Astrocyte of the spinal cord (primary cell): ENCODE measurements around the gene RTN4.
A peak's percentile ranks its signal among the peaks of the same experiment; 100 is the strongest.

Experiments
- DNase-seq: peaks from one replicate; pipeline ENCODE4 v3.0.0; 2011; ENCODE audit warnings: low read depth, low spot score
- H3K4me3 ChIP-seq: 2 replicates; pipeline ENCODE4 v1.5.1; 2011; ENCODE audit warnings: low read depth, mild to moderate bottlenecking, low read length, moderate library complexity
- CTCF ChIP-seq: IDR thresholded peaks from 2 replicates; pipeline ENCODE4 v1.5.1; 2012; ENCODE audit warnings: low read depth, mild to moderate bottlenecking, low read length, inconsistent platforms
- in situ Hi-C: cut with HindIII; loops from 2 replicates; pipeline ENCODE4 v1.10.0; 2017; ENCODE audit warnings: low sequenced_read_pairs

RTN4 gene

DNA sequence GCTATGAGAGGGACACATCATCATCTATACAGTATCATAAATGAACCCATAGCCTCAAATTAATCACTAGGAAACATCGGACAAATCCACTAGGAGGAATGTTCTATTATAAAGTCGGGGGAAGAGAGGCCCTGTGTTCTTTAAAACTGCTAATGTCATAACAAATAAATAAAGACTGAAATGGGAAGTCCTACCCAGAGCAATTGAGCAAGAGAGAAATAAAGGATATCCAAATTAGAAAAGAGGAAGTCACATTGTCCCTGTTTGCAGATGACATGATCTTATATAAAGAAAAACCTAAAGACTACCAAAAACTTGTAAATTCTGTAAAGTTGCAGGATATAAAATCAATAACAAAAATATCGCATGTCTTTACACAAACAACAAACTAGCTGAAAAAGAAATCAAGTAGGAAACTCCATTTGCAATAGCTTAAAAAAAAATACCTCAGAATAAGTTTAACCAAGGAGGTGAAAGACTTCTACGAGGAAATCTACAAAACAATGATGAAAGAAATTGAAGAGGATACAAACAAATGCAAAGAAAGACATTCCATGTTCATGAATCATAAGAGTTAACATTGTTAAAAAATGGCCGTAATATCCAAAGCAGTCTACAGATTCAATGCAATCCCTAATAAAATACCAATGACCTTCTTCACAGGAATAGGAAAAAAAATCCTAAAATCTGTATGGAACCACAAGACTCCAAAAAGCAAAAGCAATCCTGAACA lies 30.6 kb downstream of the RTN4 start:
- H3K4me3 ChIP-seq: no peak overlapping the region
- TF ChIP-seq CTCF: no peak
- in situ Hi-C loops: no loop called here
- no peak for DNase-seq

- in situ Hi-C loops: no loop called here
- no peak for TF ChIP-seq CTCF
- no peak overlapping the region for H3K4me3 ChIP-seq
- no peak for DNase-seq
These were observed 31.6 kb downstream of the RTN4 start for GRCh38 chr2:55018619-55019018.

- in situ Hi-C loops: no loop called here
- H3K4me3 ChIP-seq: no peak overlapping the region
- no peak for DNase-seq
- no peak for TF ChIP-seq CTCF
These were observed 32.4 kb downstream of the RTN4 start for GRCh38 chr2:55017880-55018279.

GRCh38 chr2:55017428-55017827 lies 32.8 kb downstream of the RTN4 start:
- no peak overlapping the region for H3K4me3 ChIP-seq
- in situ Hi-C loops: no loop called here
- TF ChIP-seq CTCF: no peak
- DNase-seq: no peak

GRCh38 chr2:55014962-55015939 lies 35.0 kb downstream of the RTN4 start:
- peak; percentile 65 for TF ChIP-seq CTCF
- DNase-seq: peak; percentile 71
- in situ Hi-C loops: no loop called here
- H3K4me3 ChIP-seq: no peak overlapping the region

DNA sequence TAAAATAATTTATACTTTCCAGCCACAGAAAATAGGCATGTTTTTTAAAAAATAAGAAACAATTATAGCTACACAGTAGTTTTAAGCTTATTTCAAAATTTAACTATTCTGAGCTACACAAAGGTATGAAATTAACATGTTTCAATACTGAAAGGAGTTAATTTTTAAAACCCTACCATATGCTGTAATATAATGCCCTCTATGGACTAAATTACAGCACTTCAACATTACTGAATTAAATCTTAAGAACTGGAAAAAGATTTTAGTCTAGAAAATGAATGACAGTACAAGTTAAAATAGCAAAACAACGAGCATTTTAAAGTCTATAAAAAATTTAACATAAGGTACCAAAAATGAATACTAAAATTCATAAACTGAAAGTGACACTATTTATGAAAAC lies 36.3 kb downstream of the RTN4 start:
- H3K4me3 ChIP-seq: no peak overlapping the region
- in situ Hi-C loops: no loop called here
- no peak for DNase-seq
- no peak for TF ChIP-seq CTCF
